ENCODE data around the gene SUGCT.
"Not testable (repeated sequence)": the region's sequence is repeated elsewhere in the genome, so short reads cannot be mapped to it uniquely, and the experiment has no call there.

Gene SUGCT

GRCh38 chr7:40649247-40649646 lies 514.4 kb downstream of the SUGCT start:
- Histone ChIP-seq H3K4me1 (no peaks in the 10 kb centered on the region), H3K36me3 (ENCODE audit: control insufficient read depth, insufficient read depth, low read length) (no peaks in the 10 kb centered on the region), H2AFZ (no peak overlapping the region), H3K4me3 (ENCODE audit: low read depth, low read length) (no peak overlapping the region), H3K9ac (no peak overlapping the region), H3K27ac (no peak overlapping the region), H3K4me2 (ENCODE audit: low read length) (no peak overlapping the region), H3K79me2 (no peaks in the 10 kb centered on the region), H3K9me3 (ENCODE audit: control insufficient read depth, low read length) (no peaks in the 10 kb centered on the region), H3K27me3 (ENCODE audit: control insufficient read depth, insufficient read depth, low read length) (no peaks in the 10 kb centered on the region)
- no peak for TF ChIP-seq CTCF (IDR thresholded peaks at IDR 0.05)

- not testable (repeated sequence) for H3K9me3 ChIP-seq (ENCODE audit: control insufficient read depth, low read length); H3K4me1 ChIP-seq; H3K4me2 ChIP-seq (ENCODE audit: low read length); H3K4me3 ChIP-seq (ENCODE audit: low read depth, low read length); H2AFZ ChIP-seq; H3K79me2 ChIP-seq; H3K27me3 ChIP-seq (ENCODE audit: control insufficient read depth, insufficient read depth, low read length); H3K36me3 ChIP-seq (ENCODE audit: control insufficient read depth, insufficient read depth, low read length); H3K9ac ChIP-seq; H3K27ac ChIP-seq
Observed at GRCh38 chr7:40650903-40651302, 516.1 kb downstream of the SUGCT start.

GRCh38 chr7:40654171-40654570 lies 519.4 kb downstream of the SUGCT start:
- Histone ChIP-seq H3K4me3 (ENCODE audit: low read depth, low read length) (no peak overlapping the region), H2AFZ (no peak overlapping the region), H3K4me1 (no peaks in the 10 kb centered on the region), H3K9me3 (ENCODE audit: control insufficient read depth, low read length) (no peaks in the 10 kb centered on the region), H3K9ac (no peak overlapping the region), H3K79me2 (no peaks in the 10 kb centered on the region), H3K27ac (no peak overlapping the region), H3K4me2 (ENCODE audit: low read length) (no peak overlapping the region), H3K27me3 (ENCODE audit: control insufficient read depth, insufficient read depth, low read length) (no peaks in the 10 kb centered on the region), H3K36me3 (ENCODE audit: control insufficient read depth, insufficient read depth, low read length) (no peaks in the 10 kb centered on the region)
- no peak for TF ChIP-seq CTCF (IDR thresholded peaks at IDR 0.05)

- Histone ChIP-seq H3K9ac (no peak overlapping the region), H2AFZ (no peak overlapping the region), H3K4me1 (no peaks in the 10 kb centered on the region), H3K9me3 (ENCODE audit: control insufficient read depth, low read length) (no peaks in the 10 kb centered on the region), H3K4me2 (ENCODE audit: low read length) (no peak overlapping the region), H3K36me3 (ENCODE audit: control insufficient read depth, insufficient read depth, low read length) (no peaks in the 10 kb centered on the region), H3K27ac (no peak overlapping the region), H3K79me2 (no peaks in the 10 kb centered on the region), H3K4me3 (ENCODE audit: low read depth, low read length) (no peak overlapping the region), H3K27me3 (ENCODE audit: control insufficient read depth, insufficient read depth, low read length) (no peaks in the 10 kb centered on the region)
- TF ChIP-seq CTCF (IDR thresholded peaks at IDR 0.05), result no peak
Observed at GRCh38 chr7:40655426-40655825, 520.6 kb downstream of the SUGCT start.

- no peak overlapping the region for H3K4me2 ChIP-seq (ENCODE audit: low read length)
- H3K9ac ChIP-seq, result no peak overlapping the region
- H3K79me2 ChIP-seq, result no peaks in the 10 kb centered on the region
- H3K27ac ChIP-seq, result no peak overlapping the region
- no peaks in the 10 kb centered on the region for H3K36me3 ChIP-seq (ENCODE audit: control insufficient read depth, insufficient read depth, low read length)
- H3K27me3 ChIP-seq (ENCODE audit: control insufficient read depth, insufficient read depth, low read length), result no peaks in the 10 kb centered on the region
- H3K9me3 ChIP-seq (ENCODE audit: control insufficient read depth, low read length), result no peaks in the 10 kb centered on the region
- H3K4me3 ChIP-seq (ENCODE audit: low read depth, low read length), result no peak overlapping the region
- H2AFZ ChIP-seq, result no peak overlapping the region
- no peaks in the 10 kb centered on the region for H3K4me1 ChIP-seq
- TF ChIP-seq CTCF (IDR thresholded peaks at IDR 0.05), result no peak
Observed at GRCh38 chr7:40656349-40656748, 521.5 kb downstream of the SUGCT start.

Data from parathyroid adenoma (tissue), 2 donors.